ENCODE results near the gene GABARAP.

GABARAP gene

DNA sequence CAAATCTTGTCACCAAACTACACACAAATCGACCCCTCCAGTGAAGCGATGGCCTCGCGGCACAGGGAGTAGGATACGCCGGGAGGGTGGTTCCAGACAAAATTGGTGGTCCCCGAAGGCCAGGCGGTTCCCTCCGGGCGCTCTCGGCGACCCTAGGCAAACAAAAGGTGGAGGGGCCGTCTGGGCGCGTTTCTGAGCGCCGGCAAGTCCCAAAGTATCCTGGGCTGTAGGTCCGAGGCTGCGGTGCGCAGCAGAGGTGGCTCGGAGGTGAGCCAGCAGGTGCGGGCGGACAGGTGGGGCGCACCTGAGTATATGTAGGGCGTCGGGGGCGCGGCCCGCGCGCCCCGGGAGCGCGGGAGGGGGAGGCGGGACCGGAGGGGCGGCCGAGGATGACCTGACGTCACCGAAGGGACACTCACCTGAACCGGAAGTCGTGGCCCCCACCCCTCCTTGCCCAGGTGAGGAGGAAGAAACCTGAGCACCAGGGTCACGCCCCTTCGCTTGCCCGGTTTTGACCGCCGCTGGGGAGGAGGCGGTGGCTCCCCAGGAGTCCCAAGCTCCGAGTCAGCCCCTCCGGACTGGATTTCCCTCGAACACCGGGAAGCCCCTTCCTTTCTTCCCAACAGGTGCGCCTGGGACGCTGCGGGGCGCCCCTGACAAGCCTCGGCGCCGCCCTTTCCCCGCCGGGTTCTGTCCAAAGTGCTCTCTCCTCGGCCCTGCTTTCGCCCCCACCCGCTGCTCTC is 20.1 kb upstream of the GABARAP start, which contains the start of gene CLDN7:
Gene CLDN7, minus strand, starts transcription at position 287 of the 743 bp plus-strand sequence. CDS start 435 bp downstream, outside the sequence.
- TF ChIP-seq CTCF (IDR thresholded peaks at IDR 0.05): no peak
- peaks cover 26% of the 10 kb centered on the region for H3K4me1 Mint-ChIP-seq
- peaks cover 23% of the 10 kb centered on the region for H3K36me3 Mint-ChIP-seq (ENCODE audit: low read depth)
- H3K27me3 Mint-ChIP-seq (ENCODE audit: low read depth, poor library complexity): peaks cover 82% of the 10 kb centered on the region
- H3K4me3 Mint-ChIP-seq: peak within 1 kb of the TSS; percentile 85
- no peak within 1 kb of the TSS for H3K27ac Mint-ChIP-seq
- H3K9me3 Mint-ChIP-seq: no peaks in the 10 kb centered on the region
- peak; percentile 22 for DNase-seq

DNA sequence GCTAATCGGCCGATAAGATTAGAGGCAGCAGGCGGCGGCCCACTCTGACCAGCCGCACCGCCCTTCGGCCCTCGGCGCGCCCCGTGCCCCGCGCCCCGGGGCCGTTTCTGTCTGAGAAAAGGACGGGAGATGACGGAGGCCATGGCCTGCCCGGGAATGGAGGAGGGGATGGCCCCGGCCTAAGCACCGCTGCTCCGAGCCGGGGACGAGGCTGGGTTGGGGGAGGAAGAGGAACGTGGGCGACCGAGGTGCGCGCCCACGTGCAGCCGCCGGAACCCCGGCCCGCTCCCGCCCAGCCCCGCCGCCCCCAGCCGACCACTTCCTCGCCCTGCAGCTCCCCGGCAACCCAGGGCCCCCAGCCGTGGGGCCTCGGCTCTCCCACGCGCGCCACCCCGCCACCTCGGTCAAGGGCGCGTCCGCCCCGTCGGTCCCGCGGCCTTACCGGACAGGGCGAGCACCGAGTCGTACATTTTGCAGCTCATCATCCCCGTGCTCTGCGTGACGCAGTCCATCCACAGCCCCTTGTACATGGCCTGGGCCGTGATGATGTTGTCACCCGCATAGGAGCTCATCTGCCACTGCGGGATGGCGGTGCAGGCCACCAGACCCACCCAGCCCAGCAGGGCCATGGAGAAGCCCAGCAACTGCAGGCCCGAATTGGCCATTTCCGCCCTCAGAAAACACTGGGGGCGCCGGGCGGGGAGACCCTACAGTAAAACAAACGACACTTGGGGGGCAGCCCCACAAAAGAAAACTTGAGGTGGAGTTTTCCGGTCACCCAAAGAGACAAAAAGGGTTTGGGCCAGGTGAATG is 19.3 kb upstream of the GABARAP start:
- H3K27me3 Mint-ChIP-seq (ENCODE audit: low read depth, poor library complexity): peaks cover 74% of the 10 kb centered on the region
- peaks cover 22% of the 10 kb centered on the region for H3K4me1 Mint-ChIP-seq
- DNase-seq: peak; percentile 25
- peak overlapping the region; percentile 70 for H3K4me3 Mint-ChIP-seq
- no peak for TF ChIP-seq CTCF (IDR thresholded peaks at IDR 0.05)
- peaks cover 30% of the 10 kb centered on the region for H3K36me3 Mint-ChIP-seq (ENCODE audit: low read depth)
- no peak overlapping the region for H3K27ac Mint-ChIP-seq
- no peaks in the 10 kb centered on the region for H3K9me3 Mint-ChIP-seq

- Mint-ChIP-seq H3K27me3 (ENCODE audit: low read depth, poor library complexity) (peaks cover 66% of the 10 kb centered on the region), H3K4me3 (peak overlapping the region; percentile 70), H3K4me1 (peaks cover 22% of the 10 kb centered on the region), H3K9me3 (no peaks in the 10 kb centered on the region), H3K27ac (no peak overlapping the region), H3K36me3 (ENCODE audit: low read depth) (peaks cover 35% of the 10 kb centered on the region)
- TF ChIP-seq CTCF (IDR thresholded peaks at IDR 0.05): no peak
- peak; percentile 56 for DNase-seq
Observed at GRCh38 chr17:7260651-7261378, 18.6 kb upstream of the GABARAP start.

- H3K4me1 Mint-ChIP-seq: peaks cover 22% of the 10 kb centered on the region
- peaks cover 61% of the 10 kb centered on the region for H3K27me3 Mint-ChIP-seq (ENCODE audit: low read depth, poor library complexity)
- peak overlapping the region; percentile 52 for H3K4me3 Mint-ChIP-seq
- no peak for TF ChIP-seq CTCF (IDR thresholded peaks at IDR 0.05)
- no peak overlapping the region for H3K27ac Mint-ChIP-seq
- no peaks in the 10 kb centered on the region for H3K9me3 Mint-ChIP-seq
- peaks cover 35% of the 10 kb centered on the region for H3K36me3 Mint-ChIP-seq (ENCODE audit: low read depth)
- no peak for DNase-seq
Observed at GRCh38 chr17:7260151-7260550, 17.9 kb upstream of the GABARAP start.

GRCh38 chr17:7259555-7259889 is 17.3 kb upstream of the GABARAP start:
- H3K9me3 Mint-ChIP-seq: no peaks in the 10 kb centered on the region
- no peak for DNase-seq
- no peak for TF ChIP-seq CTCF (IDR thresholded peaks at IDR 0.05)
- peaks cover 26% of the 10 kb centered on the region for H3K4me1 Mint-ChIP-seq
- peaks cover 58% of the 10 kb centered on the region for H3K27me3 Mint-ChIP-seq (ENCODE audit: low read depth, poor library complexity)
- no peak overlapping the region for H3K27ac Mint-ChIP-seq
- H3K4me3 Mint-ChIP-seq: no peak overlapping the region
- H3K36me3 Mint-ChIP-seq (ENCODE audit: low read depth): peaks cover 41% of the 10 kb centered on the region

All from nephron progenitor cell (in vitro differentiated cells).